ENCODE measurements around the gene MRC2.
A peak's percentile ranks its signal among the peaks of the same experiment; 100 is the strongest.

Gene MRC2

DNA sequence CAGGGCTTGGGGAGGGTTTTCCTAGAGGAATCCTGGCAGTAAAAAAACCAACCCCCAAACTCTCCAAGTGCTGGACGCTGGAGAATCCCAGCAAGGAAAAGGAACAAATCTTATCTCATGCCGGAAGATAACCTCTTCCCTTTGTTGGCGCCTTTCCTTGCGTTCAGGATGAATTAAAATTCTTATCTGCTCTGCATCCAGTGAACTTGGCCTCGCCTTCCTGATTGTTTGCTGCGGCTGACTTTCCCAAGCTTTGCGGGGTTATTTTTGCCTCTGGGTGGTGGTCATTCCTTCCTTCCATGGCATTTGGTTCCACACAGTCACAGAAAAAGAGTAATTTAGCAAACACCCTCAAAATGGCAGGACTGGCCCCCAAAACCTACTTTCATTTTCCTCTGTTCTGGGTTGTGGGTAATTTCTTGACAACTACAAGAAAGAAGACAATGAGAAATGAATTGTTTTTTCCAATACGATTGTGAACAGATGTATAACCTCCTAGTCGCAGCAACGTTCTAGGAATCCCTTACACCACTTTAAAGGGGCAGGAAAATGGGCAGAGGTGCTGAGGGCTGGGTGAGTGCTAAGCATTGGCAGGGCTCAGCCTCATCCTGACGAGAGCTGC, 77.8 kb downstream of the MRC2 start:
- DNase-seq: no peak

- DNase-seq: no peak
These were observed 78.5 kb downstream of the MRC2 start for GRCh38 chr17:62705778-62706597.

DNA sequence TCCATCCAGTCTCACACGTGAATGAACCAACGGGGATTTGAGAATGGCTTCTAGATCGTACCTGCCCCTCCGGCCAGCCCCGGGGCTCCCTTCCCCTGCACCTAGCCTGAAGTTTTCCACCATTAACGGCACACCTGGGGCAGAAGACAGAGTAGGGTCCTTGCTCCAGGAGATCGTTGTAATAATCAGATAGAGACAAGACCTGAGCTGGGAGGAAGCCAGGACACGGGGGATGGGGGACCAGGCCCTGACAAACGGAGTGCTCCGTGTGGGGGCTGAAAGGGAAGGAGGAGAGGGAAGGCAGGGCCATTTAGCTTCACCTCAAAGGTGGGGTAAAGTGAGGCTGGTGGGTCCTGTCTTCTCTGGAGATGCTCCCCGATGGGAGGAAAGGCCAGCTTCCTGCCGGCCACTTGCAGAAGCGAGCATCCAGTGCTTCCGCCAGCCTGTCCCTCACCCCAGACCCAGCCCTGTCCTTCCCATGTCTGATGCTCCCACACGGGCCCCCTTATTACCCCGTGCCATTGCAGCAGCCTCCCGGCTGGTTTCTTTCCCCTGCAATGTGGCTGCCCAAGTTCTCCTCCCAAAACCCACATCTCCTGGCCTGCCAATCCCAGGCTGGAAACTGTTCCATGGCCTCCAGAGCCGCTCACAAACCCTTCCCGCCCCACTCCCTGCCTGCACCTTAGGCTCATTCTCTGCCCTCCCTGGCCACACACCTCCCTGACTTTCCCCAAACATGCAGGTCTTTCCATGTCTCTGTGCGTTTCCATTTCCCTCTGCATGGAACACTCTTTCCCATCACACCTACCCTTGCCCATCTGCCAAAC, 79.3 kb downstream of the MRC2 start:
- DNase-seq: no peak

DNA sequence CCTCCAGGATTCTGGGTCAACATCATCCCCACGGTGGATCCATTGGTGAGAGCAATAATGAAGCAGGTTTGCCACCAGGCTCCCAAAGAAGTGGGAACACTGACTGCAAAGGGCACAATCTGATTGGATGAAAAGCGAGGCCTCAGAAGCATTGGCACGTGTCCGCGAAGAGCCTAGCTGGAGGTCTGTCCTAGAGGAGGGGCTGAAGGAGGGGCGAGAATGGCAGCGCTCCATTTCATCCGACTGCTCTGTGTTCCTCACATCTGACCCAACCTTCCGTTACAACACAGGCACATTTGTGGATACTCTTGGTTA, 79.9 kb downstream of the MRC2 start:
- DNase-seq: no peak

DNA sequence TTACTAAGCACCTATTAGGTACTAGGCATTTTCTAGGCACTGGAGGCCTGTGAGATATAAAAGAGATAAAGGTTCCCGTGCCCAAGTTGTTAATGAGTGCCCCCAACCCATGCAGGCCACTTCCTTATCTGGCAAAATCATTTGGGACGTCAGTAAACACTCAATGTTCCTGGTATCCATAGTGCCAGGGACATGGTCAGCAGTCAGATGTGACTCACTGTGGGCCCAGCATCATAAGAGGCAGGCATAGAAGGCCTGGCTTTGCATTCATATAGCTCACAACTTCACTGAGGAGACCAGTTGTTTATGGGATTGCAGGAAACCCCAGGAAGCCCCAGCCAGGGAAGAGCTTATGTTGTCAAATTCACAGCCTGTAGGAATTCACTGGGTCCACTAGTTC, 81.1 kb downstream of the MRC2 start:
- DNase-seq: no peak

DNA sequence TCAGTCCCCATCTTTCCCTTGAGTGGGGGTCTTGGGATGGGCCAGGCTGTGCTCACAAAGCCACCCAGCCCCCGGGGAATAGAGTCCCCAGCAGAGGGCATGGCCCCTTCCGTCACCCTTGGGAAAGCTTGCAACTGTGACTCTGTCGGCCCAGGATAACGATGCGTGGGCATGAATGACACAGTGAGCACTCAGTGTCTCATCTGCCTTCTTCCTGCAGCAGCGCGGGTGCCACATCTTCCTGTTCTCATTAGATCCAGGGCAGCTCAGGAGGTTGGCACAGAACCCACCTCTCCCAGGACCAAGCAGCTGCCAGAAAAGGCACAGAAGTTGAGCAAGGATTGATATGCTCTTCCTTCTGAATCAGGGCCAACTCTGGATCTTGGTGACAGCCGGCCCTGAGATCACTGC, 84.7 kb downstream of the MRC2 start:
- DNase-seq: no peak

DNA sequence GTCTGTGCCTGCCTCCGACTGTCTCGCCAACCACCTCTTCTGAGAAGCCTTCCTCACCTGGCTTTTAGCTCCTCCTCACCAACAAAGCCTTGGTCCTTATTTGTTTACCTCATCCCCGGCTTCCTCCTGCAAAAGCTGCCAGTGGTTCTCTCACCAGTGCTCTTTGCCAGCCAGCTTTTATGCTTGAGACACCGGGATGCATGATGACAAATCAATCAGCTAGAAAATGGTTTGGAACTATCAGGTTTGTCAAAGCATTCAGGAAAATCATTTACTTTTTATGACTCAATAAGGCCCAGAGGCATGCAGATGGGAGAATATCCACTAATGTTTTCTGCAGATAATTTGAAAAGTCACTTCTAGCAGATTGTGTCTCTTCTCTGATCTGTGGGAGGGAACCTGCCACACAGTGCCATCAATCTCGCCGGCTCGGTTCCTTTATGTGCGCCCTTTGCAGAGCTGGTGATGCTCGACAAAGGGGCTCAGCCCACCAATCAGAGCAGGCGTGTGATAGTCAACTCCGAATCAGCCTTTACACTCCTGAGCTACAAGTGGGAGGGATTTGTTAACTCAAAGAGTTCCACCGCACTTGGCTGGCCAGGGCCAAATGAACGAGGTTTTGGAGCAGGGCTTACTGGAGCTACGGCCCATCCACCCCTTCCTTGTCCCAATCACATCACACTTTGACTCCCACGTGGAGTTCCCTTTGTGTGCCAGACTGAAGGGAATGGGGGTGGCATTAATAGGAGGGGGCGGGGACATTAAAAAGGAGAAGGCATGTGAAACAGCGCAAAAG, 85.8 kb downstream of the MRC2 start:
- no peak for DNase-seq

DNA sequence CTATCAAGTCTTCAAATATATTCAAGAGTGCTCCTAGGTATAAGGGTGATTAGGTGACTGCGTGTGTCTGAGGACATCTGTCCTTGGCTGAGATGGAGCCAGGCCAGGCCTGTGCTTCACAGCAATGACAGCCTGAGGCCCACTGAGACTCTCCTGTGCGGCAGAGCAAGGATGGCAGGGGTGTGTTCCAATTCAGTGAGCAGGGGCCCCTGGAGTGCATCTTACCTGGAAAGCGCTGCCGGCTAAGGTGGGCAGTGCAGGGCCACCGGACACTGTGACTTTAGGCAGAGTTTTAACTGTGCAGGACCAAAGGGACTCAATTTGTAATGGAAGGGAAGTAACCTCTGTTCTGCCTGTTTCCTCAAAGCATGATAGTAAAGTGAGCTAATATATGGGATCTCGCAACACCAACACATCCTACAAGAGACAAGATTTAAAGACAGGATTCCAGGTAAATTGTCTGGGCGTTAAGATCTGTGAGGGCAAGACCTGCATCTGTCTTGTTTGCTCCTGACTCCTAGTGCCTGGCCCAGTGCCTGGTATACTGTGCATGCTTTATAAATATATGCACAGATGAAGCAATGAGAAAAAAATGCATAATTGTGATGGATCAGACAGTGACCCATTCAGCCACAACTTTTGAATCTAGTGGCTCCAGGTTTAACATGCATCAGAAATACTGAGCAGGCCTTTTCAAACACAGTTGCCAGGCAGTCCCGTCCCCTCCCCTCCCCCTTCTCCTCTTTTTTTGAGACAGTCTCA, 86.7 kb downstream of the MRC2 start:
- peak in 2 of 4 experiments; percentile 30 to 35 for DNase-seq

- no peak for DNase-seq
These were observed 88.5 kb downstream of the MRC2 start for GRCh38 chr17:62715882-62716390.

DNA sequence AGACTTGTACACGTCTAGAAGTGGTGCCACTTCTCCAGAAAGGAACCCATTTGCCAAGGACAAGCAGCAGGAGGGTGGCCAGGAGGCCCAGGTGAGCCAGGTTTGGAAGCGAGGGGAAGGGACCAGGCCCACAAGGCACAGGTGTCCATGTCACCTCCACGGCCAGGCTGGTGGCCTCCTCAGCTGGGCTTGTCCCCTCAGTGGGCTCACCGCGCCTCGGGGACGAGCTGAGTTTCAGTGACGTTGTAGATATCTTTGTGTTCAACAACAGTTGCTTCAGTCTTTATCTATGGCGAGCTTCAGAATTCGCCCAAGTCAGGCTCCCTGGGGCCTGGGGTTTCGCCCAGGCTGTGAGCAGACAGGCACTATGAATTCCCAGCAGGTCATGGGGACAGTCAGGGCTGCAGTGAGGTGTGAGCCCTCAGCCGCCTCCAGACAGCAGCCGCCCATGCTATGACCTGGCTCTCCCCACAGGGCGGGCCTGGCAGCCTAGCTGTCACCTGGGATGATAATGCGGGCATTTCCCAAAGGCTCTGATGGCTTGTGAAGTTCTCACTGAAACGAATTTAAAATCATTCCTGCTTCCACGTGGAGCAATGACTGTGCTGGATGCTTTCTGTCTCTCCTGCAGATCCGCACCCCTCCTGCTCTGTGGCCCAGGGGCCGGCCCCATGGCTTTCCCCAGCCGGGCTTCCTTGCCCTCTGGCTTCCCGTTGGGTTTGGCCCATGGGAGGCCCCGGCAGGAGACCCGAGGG, 89.5 kb downstream of the MRC2 start:
- no peak for DNase-seq

DNA sequence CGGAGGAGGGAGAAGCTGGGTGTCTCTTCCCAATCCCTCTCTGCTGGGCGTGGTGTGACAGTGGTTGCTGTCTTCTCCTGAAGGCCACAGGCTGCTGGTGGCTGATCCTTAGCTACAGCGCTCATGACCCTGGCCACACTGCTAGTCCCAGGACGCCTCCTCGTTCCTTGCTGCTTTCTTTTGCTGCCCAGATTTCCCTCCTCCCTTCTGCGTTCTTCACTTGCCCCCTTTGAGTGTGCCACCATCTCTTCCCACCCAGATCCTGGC, 90.1 kb downstream of the MRC2 start:
- DNase-seq: no peak

GRCh38 chr17:62717889-62718288, 90.4 kb downstream of the MRC2 start:
- no peak for DNase-seq

- DNase-seq: no peak
These were observed 91.0 kb downstream of the MRC2 start for GRCh38 chr17:62718429-62718828.

DNA sequence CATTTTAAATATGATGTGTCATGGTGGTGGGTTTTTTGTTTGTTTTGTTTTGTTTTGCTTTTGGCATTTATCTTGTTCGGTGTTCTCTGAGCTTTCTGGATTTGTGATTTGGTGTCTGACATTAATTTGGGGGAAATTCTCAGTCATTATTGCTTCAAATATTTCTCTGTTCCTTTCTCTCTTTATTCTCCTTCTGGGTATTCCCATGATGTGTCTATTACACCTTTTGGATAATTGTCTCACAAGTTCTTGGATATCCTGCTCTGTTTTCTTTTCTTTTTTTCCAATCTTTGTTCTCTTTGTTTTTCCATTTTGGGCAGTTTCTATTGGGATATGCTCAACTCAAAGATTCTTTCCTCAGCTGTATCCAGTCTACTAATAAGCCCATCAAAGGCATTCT, 92.1 kb downstream of the MRC2 start:
- no peak for DNase-seq

GRCh38 chr17:62720126-62720850, 92.8 kb downstream of the MRC2 start:
- DNase-seq: peak in 3 of 4 experiments; percentile 33 to 46 (median 44)

DNA sequence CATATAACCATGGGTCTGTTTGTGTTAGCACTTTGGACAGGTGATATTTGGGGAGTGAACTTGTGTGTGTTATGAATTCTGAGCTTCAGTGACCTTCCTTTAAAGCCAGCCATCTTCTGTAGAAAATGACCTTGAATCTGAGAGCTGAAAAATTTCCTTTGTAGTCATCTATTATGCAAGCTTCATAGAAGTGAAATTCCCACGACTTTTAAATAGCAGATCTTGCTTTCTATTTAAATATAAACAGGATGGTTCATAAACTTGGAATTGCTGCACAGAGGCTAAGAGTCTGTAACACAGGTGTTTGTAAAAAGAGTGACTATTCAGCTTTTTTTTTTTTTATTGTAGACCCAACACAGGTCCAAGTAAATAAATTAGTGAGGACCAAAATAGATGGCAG, 95.2 kb downstream of the MRC2 start:
- DNase-seq: no peak

GRCh38 chr17:62723842-62724241, 96.4 kb downstream of the MRC2 start:
- DNase-seq: no peak

- DNase-seq: peak; percentile 65 to 82 (median 76)
These were observed 97.1 kb downstream of the MRC2 start for GRCh38 chr17:62724398-62725146.

GRCh38 chr17:62725791-62726249, 98.3 kb downstream of the MRC2 start:
- peak; percentile 49 to 72 (median 64) for DNase-seq

Measured in suppressor macrophage (primary cell).